ENCODE data around the gene NOC3L. TPM values are rescaled to one million over a fixed set of nuclear protein-coding genes. Genes with fewer than 3 reads are reported as not detected.

Gene NOC3L
- total RNA-seq, 1 experiment from 2014 or later, result 39.9 TPM

- peak overlapping the region; percentile 66 for H3K27ac Mint-ChIP-seq (ENCODE audit: unreplicated experiment)
- peak overlapping the region; percentile 58 for H3K4me3 Mint-ChIP-seq (ENCODE audit: unreplicated experiment)
- Histone ChIP-seq H3K36me3 (ENCODE audit: control insufficient read depth, insufficient read depth, low read length) (no peaks in the 10 kb centered on the region), H3K4me1 (peaks cover 56% of the 10 kb centered on the region), H3K9me3 (no peaks in the 10 kb centered on the region), H3K4me3 (ENCODE audit: low read depth, low read length) (no peak overlapping the region), H3K27me3 (replicated peaks; ENCODE audit: control insufficient read depth, insufficient read depth, low read length) (no peaks in the 10 kb centered on the region)
- no peaks in the 10 kb centered on the region for H3K9me3 Mint-ChIP-seq (ENCODE audit: unreplicated experiment)
- H3K27me3 Mint-ChIP-seq (ENCODE audit: insufficient read depth, unreplicated experiment), result no peaks in the 10 kb centered on the region
- CTCF ChIA-PET, result interaction anchor here (0.7 to 3.9 kb wide), 3 partner anchors 9 to 33 kb away, joined by 3 to 15 read pairs (median 5); partner anchors contain the start of gene TBC1D12
- no peak for TF ChIP-seq CTCF (IDR thresholded peaks at IDR 0.05; ENCODE audit: insufficient read depth in 1 of 2, low read depth in 1 of 2, low read length in 1 of 2, severe bottlenecking in 1 of 2, unreplicated experiment in 1 of 2)
- no TSS peak for BruUV-seq (replicated peaks)
- no peak for DNase-seq
- H3K4me1 Mint-ChIP-seq (ENCODE audit: low read depth, unreplicated experiment), result peaks cover 44% of the 10 kb centered on the region
- POLR2A ChIA-PET, result interaction anchor here (1.4 kb wide), 1 partner anchor 9 kb away, joined by 22 read pairs; the partner anchor contains the start of gene TBC1D12
- H3K36me3 Mint-ChIP-seq (ENCODE audit: insufficient read depth, unreplicated experiment), result peaks cover 12% of the 10 kb centered on the region
- intact Hi-C loops (cut with micrococcal nuclease; ENCODE audit: unreplicated experiment), result no loop called here
These were observed 48.6 kb upstream of the NOC3L start for GRCh38 chr10:94411304-94411703.

GRCh38 chr10:94409021-94409657 lies 46.4 kb upstream of the NOC3L start:
- no TSS peak for BruUV-seq (replicated peaks)
- no peak overlapping the region for H3K4me3 Mint-ChIP-seq (ENCODE audit: unreplicated experiment)
- peaks cover 35% of the 10 kb centered on the region for H3K4me1 Mint-ChIP-seq (ENCODE audit: low read depth, unreplicated experiment)
- ChIA-PET POLR2A (no interaction called here), CTCF (interaction anchor here (0.7 to 3.9 kb wide), 3 partner anchors 30 to 95 kb away, joined by 5 to 15 read pairs (median 5); no protein-coding TSS in a partner anchor)
- H3K4me1 ChIP-seq, result peaks cover 69% of the 10 kb centered on the region
- no peak for TF ChIP-seq CTCF (IDR thresholded peaks at IDR 0.05; ENCODE audit: insufficient read depth in 1 of 2, low read depth in 1 of 2, low read length in 1 of 2, severe bottlenecking in 1 of 2, unreplicated experiment in 1 of 2)
- DNase-seq, result no peak
- H3K36me3 Mint-ChIP-seq (ENCODE audit: insufficient read depth, unreplicated experiment), result peaks cover 25% of the 10 kb centered on the region
- no peak overlapping the region for H3K27ac Mint-ChIP-seq (ENCODE audit: unreplicated experiment)
- H3K36me3 ChIP-seq (ENCODE audit: control insufficient read depth, insufficient read depth, low read length), result no peaks in the 10 kb centered on the region; the same call in 1 of the 2 replicates
- H3K9me3 ChIP-seq, result no peaks in the 10 kb centered on the region
- intact Hi-C loops (cut with micrococcal nuclease; ENCODE audit: unreplicated experiment), result no loop called here
- no peaks in the 10 kb centered on the region for H3K27me3 ChIP-seq (replicated peaks; ENCODE audit: control insufficient read depth, insufficient read depth, low read length)
- H3K9me3 Mint-ChIP-seq (ENCODE audit: unreplicated experiment), result no peaks in the 10 kb centered on the region
- no peak overlapping the region for H3K4me3 ChIP-seq (ENCODE audit: low read depth, low read length)
- no peaks in the 10 kb centered on the region for H3K27me3 Mint-ChIP-seq (ENCODE audit: insufficient read depth, unreplicated experiment)

- H3K36me3 ChIP-seq (ENCODE audit: control insufficient read depth, insufficient read depth, low read length), result no peaks in the 10 kb centered on the region; the same call in 1 of the 2 replicates
- ChIA-PET CTCF (interaction anchor here (0.9 to 3.9 kb wide), 2 partner anchors 25 to 36 kb away, joined by 4 to 15 read pairs; no protein-coding TSS in a partner anchor), POLR2A (no interaction called here)
- no TSS peak for BruUV-seq (replicated peaks)
- H3K4me1 ChIP-seq, result peaks cover 69% of the 10 kb centered on the region
- H3K27me3 Mint-ChIP-seq (ENCODE audit: insufficient read depth, unreplicated experiment), result no peaks in the 10 kb centered on the region
- peaks cover 27% of the 10 kb centered on the region for H3K36me3 Mint-ChIP-seq (ENCODE audit: insufficient read depth, unreplicated experiment)
- peak overlapping the region; percentile 7 for H3K27ac Mint-ChIP-seq (ENCODE audit: unreplicated experiment)
- no peak for DNase-seq
- TF ChIP-seq CTCF (IDR thresholded peaks at IDR 0.05; ENCODE audit: insufficient read depth in 1 of 2, low read depth in 1 of 2, low read length in 1 of 2, severe bottlenecking in 1 of 2, unreplicated experiment in 1 of 2), result no peak
- H3K4me3 ChIP-seq (ENCODE audit: low read depth, low read length), result no peak overlapping the region
- peaks cover 25% of the 10 kb centered on the region for H3K4me1 Mint-ChIP-seq (ENCODE audit: low read depth, unreplicated experiment)
- no peaks in the 10 kb centered on the region for H3K9me3 ChIP-seq
- no peaks in the 10 kb centered on the region for H3K9me3 Mint-ChIP-seq (ENCODE audit: unreplicated experiment)
- intact Hi-C loops (cut with micrococcal nuclease; ENCODE audit: unreplicated experiment), result no loop called here
- H3K27me3 ChIP-seq (replicated peaks; ENCODE audit: control insufficient read depth, insufficient read depth, low read length), result no peaks in the 10 kb centered on the region
- no peak overlapping the region for H3K4me3 Mint-ChIP-seq (ENCODE audit: unreplicated experiment)
These were observed 44.9 kb upstream of the NOC3L start for GRCh38 chr10:94407668-94408067.
